Activated CD8-positive, alpha-beta T cell treated with anti-CD3 and anti-CD28 coated beads for 36 hours (primary cell): Measurements from ENCODE around the gene DOK5. TPM values are rescaled to one million over a fixed set of nuclear protein-coding genes. Genes with fewer than 3 reads are reported as not detected.

Experiments
- ATAC-seq: fragments of 200-7000 bp; cut with Tn5 transposase; one replicate; pipeline ENCODE4 v1.10.0; 2021; ENCODE audit warnings: mild to moderate bottlenecking, moderate library complexity
- CTCF ChIA-PET: fragments of 350-600 bp; sonication (Branson Sonifier 250); formaldehyde crosslinking; loops from one replicate; lab custom pipeline; 2021; ENCODE audit warnings: antibody characterized with exemption; lab: Charles Lee
- POLR2A ChIA-PET: fragments of 350-600 bp; sonication (Branson Sonifier 250); formaldehyde crosslinking; loops from one replicate; lab custom pipeline; 2021; ENCODE audit warnings: antibody characterized with exemption; lab: Charles Lee
- DNase-seq: peaks from one replicate; pipeline ENCODE4 v3.0.0-alpha.2; 2020
- H3K27ac Mint-ChIP-seq: one replicate; pipeline ENCODE4 v1.8.0; 2021; ENCODE audit warnings: mild to moderate bottlenecking, mixed read lengths
- H3K27me3 Mint-ChIP-seq: one replicate; pipeline ENCODE4 v1.8.0; 2021; ENCODE audit warnings: mixed read lengths
- H3K36me3 Mint-ChIP-seq: one replicate; pipeline ENCODE4 v1.8.0; 2021; ENCODE audit warnings: low read depth, mixed read lengths
- H3K4me1 Mint-ChIP-seq: one replicate; pipeline ENCODE4 v1.8.0; 2021; ENCODE audit warnings: low read depth, mixed read lengths
- H3K4me3 Mint-ChIP-seq: one replicate; pipeline ENCODE4 v1.8.0; 2021; ENCODE audit warnings: mild to moderate bottlenecking, moderate library complexity, mixed read lengths
- H3K9me3 Mint-ChIP-seq: one replicate; pipeline ENCODE4 v1.8.0; 2021; ENCODE audit warnings: mixed read lengths
- intact Hi-C: fragments of 100-400 bp; cut with micrococcal nuclease; formaldehyde crosslinking; loops from one replicate; pipeline ENCODE4 v1.10.0; 2022
- total RNA-seq, 2 experiments: library from RNA; stranded (reverse); gene quantifications; one replicate each; pipeline ENCODE4 v1.2.3, GENCODE V29; 2021
- TF ChIP-seq, protein P1 (sequence below): fragments of 200-600 bp; IDR thresholded peaks from one replicate; pipeline ENCODE4 v1.8.0; 2022; ENCODE audit warnings: antibody characterized with exemption, mild to moderate bottlenecking

DOK5 gene
- total RNA-seq, 2 experiments from 2014 or later = 1.3 to 1.4 TPM

DNA sequence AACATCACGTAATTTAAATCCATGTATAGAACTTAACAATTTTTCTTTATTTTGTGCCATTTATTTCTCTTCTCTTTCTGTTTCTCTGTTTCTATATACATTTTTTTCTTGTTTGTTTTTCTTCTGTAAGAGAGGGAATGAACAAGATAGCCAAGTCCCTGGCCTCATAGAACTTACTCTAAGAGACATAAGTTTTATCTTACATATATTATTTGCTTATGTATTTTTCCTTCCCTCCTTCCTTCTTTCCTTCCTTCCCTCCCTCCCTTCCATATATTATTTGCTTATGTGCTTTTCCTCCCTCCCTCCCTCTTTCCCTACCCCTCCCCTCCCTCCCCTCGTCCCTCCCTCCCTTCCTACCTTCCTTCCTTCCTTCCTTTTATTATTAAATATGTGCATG is 13.0 kb downstream of the DOK5 start:
- Mint-ChIP-seq H3K27ac (no peak overlapping the region), H3K4me1 (no peaks in the 10 kb centered on the region), H3K36me3 (no peaks in the 10 kb centered on the region), H3K4me3 (no peak overlapping the region), H3K27me3 (peaks cover 9% of the 10 kb centered on the region), H3K9me3 (no peaks in the 10 kb centered on the region)
- TF ChIP-seq, protein P1, sequence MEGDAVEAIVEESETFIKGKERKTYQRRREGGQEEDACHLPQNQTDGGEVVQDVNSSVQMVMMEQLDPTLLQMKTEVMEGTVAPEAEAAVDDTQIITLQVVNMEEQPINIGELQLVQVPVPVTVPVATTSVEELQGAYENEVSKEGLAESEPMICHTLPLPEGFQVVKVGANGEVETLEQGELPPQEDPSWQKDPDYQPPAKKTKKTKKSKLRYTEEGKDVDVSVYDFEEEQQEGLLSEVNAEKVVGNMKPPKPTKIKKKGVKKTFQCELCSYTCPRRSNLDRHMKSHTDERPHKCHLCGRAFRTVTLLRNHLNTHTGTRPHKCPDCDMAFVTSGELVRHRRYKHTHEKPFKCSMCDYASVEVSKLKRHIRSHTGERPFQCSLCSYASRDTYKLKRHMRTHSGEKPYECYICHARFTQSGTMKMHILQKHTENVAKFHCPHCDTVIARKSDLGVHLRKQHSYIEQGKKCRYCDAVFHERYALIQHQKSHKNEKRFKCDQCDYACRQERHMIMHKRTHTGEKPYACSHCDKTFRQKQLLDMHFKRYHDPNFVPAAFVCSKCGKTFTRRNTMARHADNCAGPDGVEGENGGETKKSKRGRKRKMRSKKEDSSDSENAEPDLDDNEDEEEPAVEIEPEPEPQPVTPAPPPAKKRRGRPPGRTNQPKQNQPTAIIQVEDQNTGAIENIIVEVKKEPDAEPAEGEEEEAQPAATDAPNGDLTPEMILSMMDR = no peak
- ATAC-seq = no peak
- POLR2A ChIA-PET = no interaction called here
- CTCF ChIA-PET = no interaction called here
- intact Hi-C loops = no loop called here
- DNase-seq = no peak

DNA sequence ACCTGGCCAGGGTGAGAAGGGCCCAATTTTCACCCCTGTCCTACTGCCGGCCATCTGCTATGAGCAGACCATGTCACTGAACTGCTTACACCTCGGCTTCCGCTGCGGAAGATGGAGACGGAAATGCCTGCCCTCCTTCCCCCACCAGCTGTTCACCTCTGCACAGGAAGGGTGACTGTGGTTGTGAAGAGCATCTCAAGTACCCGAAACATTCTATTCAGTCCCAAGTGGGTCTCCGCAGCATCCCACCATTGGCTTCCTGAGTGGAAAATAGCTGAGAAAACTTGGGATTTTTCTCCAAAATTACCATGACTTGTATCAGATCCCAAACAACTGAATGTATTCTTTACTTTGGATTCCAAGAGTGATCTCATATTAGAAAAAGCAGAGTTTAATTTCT is 16.1 kb downstream of the DOK5 start:
- DNase-seq (no peak), ATAC-seq (no peak)
- no peak overlapping the region for H3K4me3 Mint-ChIP-seq
- CTCF ChIA-PET = no interaction called here
- H3K4me1 Mint-ChIP-seq = no peaks in the 10 kb centered on the region
- H3K9me3 Mint-ChIP-seq = no peaks in the 10 kb centered on the region
- H3K27me3 Mint-ChIP-seq = peaks cover 9% of the 10 kb centered on the region
- H3K36me3 Mint-ChIP-seq = no peaks in the 10 kb centered on the region
- no peak overlapping the region for H3K27ac Mint-ChIP-seq
- intact Hi-C loops = no loop called here
- POLR2A ChIA-PET = no interaction called here
- TF ChIP-seq, protein P1 = no peak

DNA sequence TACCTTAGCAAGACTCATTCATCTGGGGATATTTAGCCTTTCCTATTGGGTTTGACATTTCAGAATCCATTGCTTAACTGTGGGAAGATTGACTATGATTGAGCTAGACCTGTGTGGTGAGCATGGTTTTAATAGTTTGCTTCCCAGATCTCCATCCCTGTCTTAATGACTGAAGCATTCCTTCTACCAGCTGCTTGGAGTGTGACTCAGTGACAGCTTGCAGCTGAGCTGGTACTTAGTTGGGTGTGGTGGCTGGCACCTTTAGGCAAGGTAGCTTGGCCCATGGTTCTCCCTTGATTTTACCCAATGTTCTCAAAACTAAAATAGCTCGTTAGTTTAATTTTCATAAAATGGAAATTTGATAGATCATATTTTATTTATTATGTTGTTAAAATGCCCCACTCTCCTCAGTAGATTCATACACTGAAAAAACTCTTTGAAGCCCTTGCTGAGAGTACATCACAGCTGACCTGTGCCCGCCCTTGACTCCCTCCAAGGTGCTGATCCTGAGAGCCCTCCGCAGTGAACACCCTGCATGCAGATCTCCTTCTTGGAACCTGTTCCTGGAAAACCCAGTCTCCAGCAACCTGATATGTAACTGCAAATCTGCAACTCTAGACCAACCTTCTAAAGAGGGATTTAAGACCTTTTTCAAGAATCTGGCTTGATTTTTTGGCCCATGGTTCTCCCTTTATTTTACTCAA is 19.1 kb downstream of the DOK5 start:
- ChIA-PET POLR2A (no interaction called here), CTCF (no interaction called here)
- TF ChIP-seq, protein P1 = no peak
- H3K9me3 Mint-ChIP-seq = no peaks in the 10 kb centered on the region
- H3K36me3 Mint-ChIP-seq = no peaks in the 10 kb centered on the region
- no peaks in the 10 kb centered on the region for H3K4me1 Mint-ChIP-seq
- no peak overlapping the region for H3K4me3 Mint-ChIP-seq
- no peak for DNase-seq
- H3K27me3 Mint-ChIP-seq = peaks cover 7% of the 10 kb centered on the region
- intact Hi-C loops = no loop called here
- ATAC-seq = no peak
- no peak overlapping the region for H3K27ac Mint-ChIP-seq

DNA sequence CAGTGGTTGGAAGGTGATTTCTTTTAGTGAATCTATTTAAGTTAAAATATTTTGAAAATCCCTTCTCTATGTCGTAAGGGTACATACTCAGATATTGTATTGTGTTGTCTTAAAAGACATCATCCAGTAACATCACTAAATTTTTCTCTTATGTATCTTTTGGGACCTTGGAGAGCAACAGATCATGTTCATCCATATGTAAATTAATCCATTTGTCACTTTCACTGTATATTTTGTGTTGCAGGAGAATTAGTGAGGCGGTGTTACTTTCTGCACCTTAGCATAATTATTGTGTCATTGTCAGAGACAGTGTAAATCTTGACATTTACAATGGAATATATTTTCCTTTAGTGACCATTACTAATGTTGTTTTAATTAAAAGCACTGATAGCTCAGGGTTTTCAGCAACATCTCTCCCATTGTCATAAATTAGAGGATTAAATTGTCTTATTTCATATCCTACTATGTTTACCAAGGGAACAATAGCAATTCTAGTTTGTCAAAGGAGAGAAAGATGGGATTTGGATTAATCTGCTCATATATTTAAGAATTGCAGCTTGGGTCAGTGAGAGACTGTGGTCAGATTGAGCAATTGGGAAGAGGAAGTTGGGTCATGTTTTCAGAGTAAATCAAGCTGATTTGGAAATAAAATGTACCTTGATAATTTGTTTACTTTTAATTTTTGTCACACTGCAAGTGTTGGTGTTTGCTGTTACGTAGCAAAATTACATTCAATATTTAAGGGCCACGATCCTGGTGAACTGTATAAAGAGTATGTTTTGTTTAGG is 22.7 kb downstream of the DOK5 start:
- intact Hi-C loops = no loop called here
- CTCF ChIA-PET = no interaction called here
- Mint-ChIP-seq H3K4me1 (no peaks in the 10 kb centered on the region), H3K27me3 (peaks cover 2% of the 10 kb centered on the region), H3K36me3 (no peaks in the 10 kb centered on the region), H3K4me3 (no peak overlapping the region), H3K9me3 (no peaks in the 10 kb centered on the region), H3K27ac (no peak overlapping the region)
- TF ChIP-seq, protein P1 = no peak
- DNase-seq (no peak), ATAC-seq (no peak)
- POLR2A ChIA-PET = no interaction called here

DNA sequence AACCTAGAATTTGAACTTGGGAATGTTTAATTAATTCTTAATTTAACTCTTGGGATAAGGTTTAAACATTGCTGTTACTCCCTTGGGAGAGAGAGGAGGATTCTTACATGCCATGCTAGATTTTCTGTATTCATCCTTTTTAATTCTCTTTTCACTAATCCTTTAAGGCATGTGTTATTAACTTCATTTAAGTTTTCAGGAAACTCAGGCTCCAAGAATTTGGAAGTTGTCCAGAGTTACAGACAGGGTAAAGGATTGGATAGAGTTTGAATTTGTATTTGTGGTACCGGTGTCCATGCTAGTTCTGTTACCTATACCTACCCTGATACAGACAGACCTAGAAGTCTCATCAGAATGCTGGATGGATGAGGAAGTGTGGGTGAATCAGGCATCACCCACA is 23.7 kb downstream of the DOK5 start:
- no peak overlapping the region for H3K4me3 Mint-ChIP-seq
- no peaks in the 10 kb centered on the region for H3K36me3 Mint-ChIP-seq
- CTCF ChIA-PET = no interaction called here
- ATAC-seq (no peak), DNase-seq (no peak)
- intact Hi-C loops = no loop called here
- no peaks in the 10 kb centered on the region for H3K27me3 Mint-ChIP-seq
- TF ChIP-seq, protein P1 = no peak
- H3K4me1 Mint-ChIP-seq = no peaks in the 10 kb centered on the region
- H3K27ac Mint-ChIP-seq = no peak overlapping the region
- POLR2A ChIA-PET = no interaction called here
- no peaks in the 10 kb centered on the region for H3K9me3 Mint-ChIP-seq
